SK-N-SH treated with all-trans-retinoic acid at 6 μM for 48 hours (cell line): ENCODE results near the gene ARF5.

Source experiments
- ATAC-seq: fragments of 200-7000 bp; cut with Tn5 transposase; 3 replicates; pipeline ENCODE4 v1.9.1; 2020; ENCODE audit warnings: mild to moderate bottlenecking, moderate library complexity
- BACH2 ChIP-seq: fragments of 250-450 bp; sonication (Bioruptor Pico); IDR thresholded peaks from 2 replicates; pipeline ENCODE4 v1.9.0; 2021; ENCODE audit warnings: mild to moderate bottlenecking, borderline replicate concordance
- CSDC2 ChIP-seq: fragments of 250-450 bp; sonication (Bioruptor Pico); IDR thresholded peaks from 2 replicates; pipeline ENCODE4 v1.5.0; 2020; ENCODE audit warnings: mild to moderate bottlenecking, moderate library complexity
- ESRRG ChIP-seq: fragments of 250-450 bp; sonication (Bioruptor Pico); IDR thresholded peaks from 2 replicates; pipeline ENCODE4 v1.6.1; 2021; ENCODE audit warnings: mild to moderate bottlenecking
- GLIS3 ChIP-seq: fragments of 250-450 bp; sonication (Bioruptor Pico); IDR thresholded peaks from 2 replicates; pipeline ENCODE4 v1.5.0; 2020; ENCODE audit warnings: mild to moderate bottlenecking, moderate library complexity
- PPARA ChIP-seq: fragments of 250-450 bp; sonication (Bioruptor Pico); IDR thresholded peaks from 2 replicates; pipeline ENCODE4 v1.5.0; 2020; ENCODE audit warnings: mild to moderate bottlenecking, borderline replicate concordance
- SNAI2 ChIP-seq: fragments of 250-450 bp; sonication (Bioruptor Pico); IDR thresholded peaks from 2 replicates; pipeline ENCODE4 v1.5.0; 2020; ENCODE audit warnings: mild to moderate bottlenecking, moderate library complexity
- TCF4 ChIP-seq: fragments of 250-450 bp; sonication (Bioruptor Pico); IDR thresholded peaks from 2 replicates; pipeline ENCODE4 v1.8.0; 2021; ENCODE audit warnings: mild to moderate bottlenecking, moderate library complexity, borderline replicate concordance
- ZFP3 ChIP-seq: fragments of 250-450 bp; sonication (Bioruptor Pico); IDR thresholded peaks from 2 replicates; pipeline ENCODE4 v1.5.0; 2020; ENCODE audit warnings: mild to moderate bottlenecking, moderate library complexity
- ZNF565 ChIP-seq: fragments of 450-650 bp; formaldehyde crosslinking; conservative IDR thresholded peaks from 2 replicates; pipeline ENCODE4 v1.5.0; 2020; ENCODE audit warnings: low read depth, mild to moderate bottlenecking, moderate library complexity
- ZNF70 ChIP-seq: fragments of 450-650 bp; formaldehyde crosslinking; IDR thresholded peaks from 2 replicates; pipeline ENCODE4 v1.5.0; 2020; ENCODE audit warnings: mild to moderate bottlenecking, moderate library complexity
- ZNF8 ChIP-seq: fragments of 450-650 bp; formaldehyde crosslinking; IDR thresholded peaks from 2 replicates; pipeline ENCODE4 v1.5.0; 2020; ENCODE audit warnings: mild to moderate bottlenecking, moderate library complexity
- TF ChIP-seq, protein P1 (sequence below): fragments of 250-450 bp; sonication (Bioruptor Pico); IDR thresholded peaks from 2 replicates; pipeline ENCODE4 v1.5.1; 2020; ENCODE audit warnings: low read depth, mild to moderate bottlenecking, moderate library complexity
- TF ChIP-seq, protein P2 (sequence below): fragments of 250-450 bp; sonication (Bioruptor Pico); IDR thresholded peaks from 2 replicates; pipeline ENCODE4 v1.5.1; 2021; ENCODE audit warnings: mild to moderate bottlenecking, moderate library complexity

The ARF5 gene

DNA sequence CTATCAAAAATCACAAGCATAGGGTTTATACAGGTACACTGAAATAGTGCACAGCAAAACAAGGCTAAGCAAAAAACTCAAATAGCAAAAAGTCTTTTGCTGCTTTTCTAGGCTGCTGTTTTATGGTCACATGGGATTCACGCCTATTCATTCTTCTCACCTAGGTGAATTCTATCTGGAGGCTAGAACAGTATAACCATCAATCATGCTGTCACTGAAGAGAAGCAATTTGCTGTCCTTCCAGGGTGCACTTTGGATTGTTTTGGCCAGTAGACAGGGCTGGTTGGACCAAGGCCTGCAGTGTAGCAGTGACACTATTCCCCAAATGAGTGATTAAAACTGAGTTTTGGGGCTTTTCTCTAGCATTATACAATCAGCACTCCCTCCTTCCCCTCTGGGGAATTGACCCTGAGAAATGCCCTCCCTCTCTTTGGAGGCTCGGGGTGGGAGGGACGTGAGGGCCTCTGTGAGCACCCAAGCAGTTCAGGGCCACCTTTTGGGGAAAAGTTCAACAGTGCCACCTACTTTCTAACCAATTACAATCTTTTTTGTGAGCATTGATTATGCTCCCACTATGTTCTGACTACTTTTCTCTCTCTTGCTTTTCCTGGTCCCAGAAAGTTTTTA, 47.6 kb downstream of the ARF5 start:
- ATAC-seq = no peak
- no peak for TF ChIP-seq PPARA (CRISPR knock-in tag)
- TF ChIP-seq TCF4 = no peak
- TF ChIP-seq ZNF70 (CRISPR knock-in tag) = no peak
- no peak for TF ChIP-seq BACH2 (CRISPR knock-in tag)
- no peak for TF ChIP-seq ZNF565 (CRISPR knock-in tag)
- TF ChIP-seq, protein P1, sequence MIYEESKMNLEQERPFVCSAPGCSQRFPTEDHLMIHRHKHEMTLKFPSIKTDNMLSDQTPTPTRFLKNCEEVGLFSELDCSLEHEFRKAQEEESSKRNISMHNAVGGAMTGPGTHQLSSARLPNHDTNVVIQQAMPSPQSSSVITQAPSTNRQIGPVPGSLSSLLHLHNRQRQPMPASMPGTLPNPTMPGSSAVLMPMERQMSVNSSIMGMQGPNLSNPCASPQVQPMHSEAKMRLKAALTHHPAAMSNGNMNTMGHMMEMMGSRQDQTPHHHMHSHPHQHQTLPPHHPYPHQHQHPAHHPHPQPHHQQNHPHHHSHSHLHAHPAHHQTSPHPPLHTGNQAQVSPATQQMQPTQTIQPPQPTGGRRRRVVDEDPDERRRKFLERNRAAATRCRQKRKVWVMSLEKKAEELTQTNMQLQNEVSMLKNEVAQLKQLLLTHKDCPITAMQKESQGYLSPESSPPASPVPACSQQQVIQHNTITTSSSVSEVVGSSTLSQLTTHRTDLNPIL (CRISPR knock-in tag) = no peak
- no peak for TF ChIP-seq ZFP3
- TF ChIP-seq, protein P2, sequence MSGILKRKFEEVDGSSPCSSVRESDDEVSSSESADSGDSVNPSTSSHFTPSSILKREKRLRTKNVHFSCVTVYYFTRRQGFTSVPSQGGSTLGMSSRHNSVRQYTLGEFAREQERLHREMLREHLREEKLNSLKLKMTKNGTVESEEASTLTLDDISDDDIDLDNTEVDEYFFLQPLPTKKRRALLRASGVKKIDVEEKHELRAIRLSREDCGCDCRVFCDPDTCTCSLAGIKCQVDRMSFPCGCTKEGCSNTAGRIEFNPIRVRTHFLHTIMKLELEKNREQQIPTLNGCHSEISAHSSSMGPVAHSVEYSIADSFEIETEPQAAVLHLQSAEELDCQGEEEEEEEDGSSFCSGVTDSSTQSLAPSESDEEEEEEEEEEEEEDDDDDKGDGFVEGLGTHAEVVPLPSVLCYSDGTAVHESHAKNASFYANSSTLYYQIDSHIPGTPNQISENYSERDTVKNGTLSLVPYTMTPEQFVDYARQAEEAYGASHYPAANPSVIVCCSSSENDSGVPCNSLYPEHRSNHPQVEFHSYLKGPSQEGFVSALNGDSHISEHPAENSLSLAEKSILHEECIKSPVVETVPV = no peak
- no peak for TF ChIP-seq SNAI2 (CRISPR knock-in tag)
- TF ChIP-seq CSDC2 (CRISPR knock-in tag) = no peak
- TF ChIP-seq GLIS3 = no peak
- no peak for TF ChIP-seq ZNF8 (CRISPR knock-in tag)

DNA sequence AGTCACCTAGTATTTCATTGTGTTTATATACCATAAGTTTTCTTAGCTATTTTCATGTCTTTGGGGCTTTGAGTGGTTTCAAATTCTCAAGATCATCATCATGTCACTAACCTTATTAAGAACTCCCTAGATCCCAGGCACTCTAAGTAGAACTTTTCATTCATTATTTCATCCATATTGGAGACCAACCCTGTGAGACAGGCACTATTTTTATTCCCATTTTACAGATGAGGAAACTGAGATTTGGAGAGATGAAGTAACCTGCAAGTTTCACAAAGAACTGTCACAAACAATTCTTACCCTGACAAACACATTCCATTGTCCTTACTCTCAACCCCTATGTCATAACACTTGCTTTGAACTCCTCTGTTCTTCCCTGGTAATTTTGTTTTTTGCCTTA, 50.0 kb downstream of the ARF5 start:
- TF ChIP-seq, protein P2 = no peak
- TF ChIP-seq TCF4 (no peak), ESRRG (CRISPR knock-in tag) (no peak)
- ATAC-seq = no peak
